Inflammatory macrophage treated with lipopolysaccharide for 1 hour (primary cell): ENCODE measurements around the gene MYO1D.
"Not testable (repeated sequence)": the region's sequence is repeated elsewhere in the genome, so short reads cannot be mapped to it uniquely, and the experiment has no call there.

ENCODE experiments used
- DNase-seq, 2 donors: peaks; one replicate each; pipeline ENCODE4 v3.0.0-alpha.2; 2020 to 2022

Gene MYO1D

DNA sequence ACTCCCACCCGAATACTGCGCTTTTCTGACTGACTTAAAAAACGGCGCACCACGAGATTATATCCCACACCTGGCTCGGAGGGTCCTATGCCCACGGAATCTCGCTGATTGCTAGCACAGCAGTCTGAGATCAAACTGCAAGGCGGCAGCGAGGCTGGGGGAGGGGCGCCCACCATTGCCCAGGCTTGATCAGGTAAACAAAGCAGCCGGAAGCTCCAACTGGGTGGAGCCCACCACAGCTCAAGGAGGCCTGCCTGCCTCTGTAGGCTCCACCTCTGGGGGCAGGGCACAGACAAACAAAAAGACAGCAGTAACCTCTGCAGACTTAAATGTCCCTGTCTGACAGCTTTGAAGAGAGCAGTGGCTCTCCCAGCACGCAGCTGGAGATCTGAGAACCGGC, 10.5 kb upstream of the MYO1D start:
- DNase-seq: not testable (repeated sequence)

- DNase-seq: not testable (repeated sequence)
These were observed 10.0 kb upstream of the MYO1D start for GRCh38 chr17:32886951-32887350.

DNA sequence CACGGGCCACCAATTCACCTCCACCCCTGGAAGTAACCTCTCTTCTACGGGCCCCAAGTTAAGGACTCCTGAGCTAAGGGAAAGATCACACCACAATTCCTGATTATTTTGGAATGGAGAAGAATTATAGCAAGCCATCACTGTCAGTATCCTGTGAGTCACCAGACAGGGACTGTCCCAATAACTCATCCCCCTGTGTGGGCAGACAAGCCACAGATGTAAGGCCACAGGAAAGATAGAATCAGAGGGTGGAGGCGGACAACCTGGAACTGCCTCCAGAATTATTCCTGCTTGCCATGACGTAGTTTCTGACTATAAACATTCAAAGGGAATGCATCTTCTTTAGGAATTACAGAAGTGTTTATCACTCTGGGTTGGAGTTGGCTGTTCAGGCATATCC, 5.8 kb upstream of the MYO1D start:
- peak; percentile 71 to 89 for DNase-seq

- DNase-seq: no peak
These were observed 5.1 kb upstream of the MYO1D start for GRCh38 chr17:32882029-32882428.

DNA sequence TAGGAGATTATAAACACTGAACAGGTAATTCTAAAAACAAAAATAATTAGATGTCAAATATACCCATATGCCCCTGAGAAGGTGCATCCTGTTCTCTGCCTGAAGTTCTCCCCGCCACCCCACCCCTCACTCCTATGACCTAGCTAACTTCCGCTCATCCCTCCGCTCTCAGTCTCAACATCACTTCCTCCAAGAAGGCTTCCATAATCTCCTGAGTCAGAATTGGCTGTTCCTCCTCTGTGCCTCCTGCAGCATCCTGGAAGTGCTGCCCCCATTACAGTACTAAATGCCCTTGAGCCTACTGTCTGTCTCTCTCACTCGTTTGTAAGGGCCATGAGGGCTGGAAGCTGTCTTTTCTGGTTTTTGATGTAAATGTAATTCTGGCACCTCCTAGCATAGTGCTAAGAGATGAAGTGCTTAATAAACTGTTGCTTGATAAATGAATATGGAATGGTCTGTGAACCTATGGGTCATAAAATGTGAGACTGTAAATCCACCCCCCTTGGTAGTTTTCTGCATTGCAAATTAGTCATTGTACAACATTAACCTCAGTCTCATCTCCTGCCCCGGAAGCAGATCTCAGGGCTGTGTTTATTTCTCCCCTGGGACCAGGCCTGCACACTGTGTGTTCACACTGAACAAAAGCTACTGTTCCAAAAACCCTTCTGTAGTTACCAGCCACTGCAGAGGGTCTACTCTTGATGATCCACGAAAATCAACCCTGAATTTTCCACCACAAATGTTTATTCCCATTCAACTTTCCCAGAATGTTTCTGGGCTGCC, 3.9 kb upstream of the MYO1D start:
- peak in 1 of 2 donors; percentile 22 for DNase-seq

DNA sequence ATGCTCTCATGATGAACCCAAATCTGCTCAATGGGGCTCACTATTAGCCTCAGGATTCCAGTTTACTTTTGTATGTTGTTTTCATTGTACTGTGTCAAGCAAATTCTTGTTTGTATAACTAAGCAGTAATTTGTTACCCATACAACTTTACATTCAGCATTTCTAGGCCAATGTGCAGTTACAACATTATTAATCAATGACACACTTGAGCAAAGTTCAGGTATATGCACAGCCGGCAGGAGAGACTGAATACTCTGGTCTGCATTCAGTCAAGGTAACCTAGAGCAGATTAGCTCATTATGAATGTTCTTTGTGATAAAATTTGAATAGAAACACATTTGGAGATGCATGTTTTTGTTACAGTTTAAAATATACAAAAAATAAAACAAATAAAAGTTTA, 2.2 kb upstream of the MYO1D start:
- DNase-seq: no peak

DNA sequence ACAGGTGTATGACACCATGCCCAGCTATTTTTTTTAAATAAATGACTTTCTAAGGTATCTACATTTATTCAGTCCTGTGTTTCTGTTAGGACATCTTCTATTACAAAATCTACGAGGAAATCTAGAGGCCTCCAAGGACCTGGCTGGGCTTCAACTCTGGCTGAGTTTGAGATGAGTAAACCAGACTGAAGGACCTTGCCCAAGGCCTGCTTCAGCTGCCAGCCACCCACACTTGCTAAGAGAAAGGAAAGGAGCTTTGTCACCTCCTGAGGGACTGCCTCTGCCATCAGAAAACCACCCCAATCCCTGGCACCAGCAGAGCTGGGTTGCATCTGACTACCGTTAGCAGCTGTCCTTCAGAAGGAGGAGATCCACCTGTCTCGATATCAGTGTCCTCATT, 1.3 kb upstream of the MYO1D start:
- DNase-seq: peak; percentile 59 to 79

- DNase-seq: peak; percentile 84 to 93
These were observed 340 bp upstream of the MYO1D start for GRCh38 chr17:32877164-32877764.

DNA sequence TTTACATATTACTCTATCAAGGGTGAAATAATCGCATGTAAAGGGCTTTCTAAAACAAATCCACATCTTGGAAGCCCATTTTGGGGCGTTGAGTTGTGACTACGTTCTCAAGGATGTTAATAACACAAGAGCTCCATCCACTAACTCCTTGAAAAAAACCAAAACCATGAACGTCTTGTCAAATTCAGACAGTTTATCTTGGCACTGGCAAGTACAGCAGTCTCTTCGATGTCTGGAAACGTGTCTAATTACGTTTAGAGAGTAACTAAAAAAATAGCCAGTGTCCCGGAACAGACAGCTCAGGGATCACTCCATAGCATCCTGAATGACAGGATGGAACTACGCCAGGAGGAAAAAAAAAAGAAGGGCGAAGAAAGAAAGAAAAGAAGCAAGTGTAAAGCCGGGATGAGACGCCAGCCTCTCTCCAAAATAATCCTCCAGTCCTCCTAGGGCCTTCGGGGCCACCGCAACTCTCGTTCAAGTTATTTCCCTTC, 954 bp downstream of the MYO1D start:
- no peak for DNase-seq

DNA sequence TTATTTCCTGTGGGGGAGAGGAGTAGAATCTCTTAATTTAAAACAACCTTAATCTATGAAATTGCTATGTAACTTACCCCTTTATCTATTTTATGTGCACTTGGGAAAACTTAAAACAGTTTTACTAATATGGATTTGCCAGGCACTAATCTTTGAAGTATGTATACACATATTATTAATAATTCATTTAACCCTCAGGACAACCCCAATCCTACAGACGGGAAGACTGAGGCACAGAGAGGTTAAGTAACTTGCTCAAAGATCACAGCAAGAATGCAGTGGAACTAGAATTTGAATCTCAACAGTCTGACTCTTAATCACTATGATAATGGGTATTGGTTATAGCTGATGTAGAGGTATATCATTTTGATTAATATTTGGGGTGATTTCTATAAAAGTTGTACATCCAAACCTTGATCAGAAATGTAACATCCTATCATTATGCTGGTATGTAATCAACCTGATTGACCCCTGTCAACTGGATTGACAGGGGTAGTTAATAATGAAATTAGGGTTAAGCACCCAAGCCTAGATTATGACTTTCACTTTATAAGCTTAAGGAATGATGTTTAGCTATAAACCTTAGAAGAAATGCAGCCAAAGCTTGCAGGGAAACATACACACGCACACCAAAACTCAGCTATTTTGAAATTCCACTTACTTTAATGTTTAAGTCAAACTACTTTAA, 1.6 kb downstream of the MYO1D start:
- no peak for DNase-seq

DNA sequence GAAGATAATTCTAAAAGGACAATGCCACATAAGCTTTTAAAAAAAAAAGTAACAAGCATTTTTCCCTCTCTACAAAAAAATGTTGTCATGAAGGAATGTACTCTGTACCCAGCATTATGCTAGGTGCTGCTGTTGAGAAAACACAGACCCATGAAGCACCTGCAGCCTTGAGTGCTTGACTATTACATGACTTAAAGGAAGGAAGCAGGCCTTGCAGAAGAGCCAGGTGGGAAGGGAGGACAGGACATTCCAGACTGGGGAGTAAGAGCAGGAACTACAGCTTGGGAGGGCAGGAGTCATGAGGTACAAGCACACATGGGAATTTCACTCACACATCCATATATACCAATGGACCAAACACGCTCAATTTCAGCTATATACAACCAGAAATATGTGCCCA, 3.8 kb downstream of the MYO1D start:
- no peak for DNase-seq

DNA sequence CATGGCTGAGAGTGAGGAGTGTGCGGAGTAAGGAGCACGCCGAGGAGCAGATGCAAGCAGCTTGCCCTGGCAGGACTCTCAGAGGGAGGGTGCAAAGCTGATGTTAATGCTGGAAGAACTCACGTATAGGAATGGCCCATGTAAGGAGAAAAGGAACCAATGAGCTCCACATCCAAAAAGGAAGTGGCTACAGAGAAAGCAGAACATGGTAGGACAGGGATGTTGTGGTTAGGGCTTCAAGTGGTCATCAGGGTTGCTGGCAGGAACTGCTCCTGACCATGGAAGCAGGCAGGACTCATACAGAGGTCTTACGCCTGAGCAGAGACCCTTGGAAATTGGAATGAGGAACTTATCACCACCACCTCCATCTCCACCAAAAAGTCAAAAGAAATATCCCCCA, 5.2 kb downstream of the MYO1D start:
- peak; percentile 59 to 69 for DNase-seq

GRCh38 chr17:32870969-32871368, 6.0 kb downstream of the MYO1D start:
- no peak for DNase-seq

GRCh38 chr17:32870027-32870670, 6.8 kb downstream of the MYO1D start:
- DNase-seq: no peak

GRCh38 chr17:32869345-32870026, 7.4 kb downstream of the MYO1D start:
- DNase-seq: no peak

GRCh38 chr17:32865141-32865540, 11.8 kb downstream of the MYO1D start:
- no peak for DNase-seq

GRCh38 chr17:32863559-32863958, 13.4 kb downstream of the MYO1D start:
- DNase-seq: no peak

GRCh38 chr17:32862940-32863339, 14.0 kb downstream of the MYO1D start:
- DNase-seq: no peak

DNA sequence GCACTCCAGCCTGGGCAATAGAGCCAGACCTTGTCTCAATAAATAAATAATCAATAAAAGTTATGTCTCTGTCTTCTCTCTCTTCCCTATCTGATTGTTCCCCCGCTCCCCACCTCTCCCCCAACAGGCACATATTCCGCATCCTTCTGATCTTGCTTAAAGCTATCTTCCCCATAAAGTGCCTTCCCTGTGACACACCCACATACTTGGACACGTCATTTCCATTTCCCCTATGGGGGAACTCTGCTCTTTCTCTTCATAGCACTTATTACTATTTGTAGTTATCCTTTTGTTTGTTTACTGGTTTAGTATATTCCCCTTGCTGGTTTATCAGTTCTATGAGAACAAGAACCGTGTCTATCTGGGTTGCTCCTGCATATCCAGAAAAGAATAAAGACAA, 14.9 kb downstream of the MYO1D start:
- peak; percentile 52 to 57 for DNase-seq

DNA sequence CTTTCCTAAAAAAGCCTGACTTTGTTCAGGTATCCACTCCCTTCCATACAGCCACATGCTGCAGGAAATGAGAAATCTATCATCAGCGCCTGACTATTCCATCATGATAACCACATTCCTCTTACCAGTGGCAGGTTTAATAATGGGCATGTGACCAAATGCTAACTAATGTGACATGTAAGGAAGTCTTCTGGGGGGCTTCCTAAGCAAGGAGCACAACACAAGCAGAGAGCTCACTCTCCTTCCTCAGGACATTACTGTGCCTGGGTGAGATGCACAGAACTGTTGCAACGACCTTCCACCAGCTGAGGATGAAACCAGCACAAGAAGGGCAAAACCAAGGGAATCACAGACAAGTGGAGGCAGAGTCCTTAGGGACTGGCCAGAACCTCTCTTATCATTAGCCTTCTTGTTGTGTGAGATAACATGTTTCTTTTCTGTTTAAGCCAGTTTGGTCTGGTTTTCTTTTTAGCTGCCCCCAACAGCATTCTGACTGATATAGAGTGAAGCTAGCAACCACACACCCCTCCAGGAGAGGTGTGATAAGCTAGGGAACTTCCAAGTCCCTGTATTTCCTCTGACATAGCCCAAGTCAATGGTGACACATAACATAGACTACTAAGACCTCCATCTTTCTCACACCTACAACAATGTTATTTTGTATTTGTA, 16.9 kb downstream of the MYO1D start:
- no peak for DNase-seq

- DNase-seq: no peak
These were observed 21.3 kb downstream of the MYO1D start for GRCh38 chr17:32855620-32856019.

GRCh38 chr17:32854832-32855389, 22.0 kb downstream of the MYO1D start:
- no peak for DNase-seq
